ENCODE data around the gene COL18A1.
"Not testable (repeated sequence)": the region's sequence is repeated elsewhere in the genome, so short reads cannot be mapped to it uniquely, and the experiment has no call there.

The COL18A1 gene

GRCh38 chr21:45358711-45359310 is 46.2 kb upstream of the COL18A1 start:
- TF ChIP-seq CTCF (IDR thresholded peaks at IDR 0.05; ENCODE audit: borderline replicate concordance, insufficient read depth, low read depth, low read length) = no peak
- no peak overlapping the region for H3K4me3 ChIP-seq (ENCODE audit: low read depth, low read length)

GRCh38 chr21:45359451-45360217 is 45.3 kb upstream of the COL18A1 start:
- no peak for TF ChIP-seq CTCF (IDR thresholded peaks at IDR 0.05; ENCODE audit: borderline replicate concordance, insufficient read depth, low read depth, low read length)
- H3K4me3 ChIP-seq (ENCODE audit: low read depth, low read length) = no peak overlapping the region

GRCh38 chr21:45361033-45361997 is 43.6 kb upstream of the COL18A1 start:
- TF ChIP-seq CTCF (IDR thresholded peaks at IDR 0.05; ENCODE audit: borderline replicate concordance, insufficient read depth, low read depth, low read length) = no peak
- H3K4me3 ChIP-seq (ENCODE audit: low read depth, low read length) = no peak overlapping the region

- no peak for TF ChIP-seq CTCF (IDR thresholded peaks at IDR 0.05; ENCODE audit: borderline replicate concordance, insufficient read depth, low read depth, low read length)
- H3K4me3 ChIP-seq (ENCODE audit: low read depth, low read length) = no peak overlapping the region
Measured at GRCh38 chr21:45362077-45362747, 42.8 kb upstream of the COL18A1 start.

- H3K4me3 ChIP-seq (ENCODE audit: low read depth, low read length) = no peak overlapping the region
- no peak for TF ChIP-seq CTCF (IDR thresholded peaks at IDR 0.05; ENCODE audit: borderline replicate concordance, insufficient read depth, low read depth, low read length)
Measured at GRCh38 chr21:45362748-45363145, 42.2 kb upstream of the COL18A1 start.

- H3K4me3 ChIP-seq (ENCODE audit: low read depth, low read length) = not testable (repeated sequence)
Measured at GRCh38 chr21:45363272-45363671, 41.7 kb upstream of the COL18A1 start.

- H3K4me3 ChIP-seq (ENCODE audit: low read depth, low read length) = no peak overlapping the region
- TF ChIP-seq CTCF (IDR thresholded peaks at IDR 0.05; ENCODE audit: borderline replicate concordance, insufficient read depth, low read depth, low read length) = no peak
Measured at GRCh38 chr21:45363921-45364467, 41.0 kb upstream of the COL18A1 start.
